ENCODE results near the gene PCLO.
"Not testable (repeated sequence)": the region's sequence is repeated elsewhere in the genome, so short reads cannot be mapped to it uniquely, and the experiment has no call there.

PCLO gene

GRCh38 chr7:83142365-83142764 lies 20.3 kb downstream of the PCLO start:
- no peak for DNase-seq (ENCODE audit: low read depth, low spot score)

GRCh38 chr7:83141927-83142326 lies 20.8 kb downstream of the PCLO start:
- DNase-seq (ENCODE audit: low read depth, low spot score): no peak

- DNase-seq (ENCODE audit: low read depth, low spot score): no peak
Measured at GRCh38 chr7:83130623-83131545, 31.8 kb downstream of the PCLO start.

- no peak for DNase-seq (ENCODE audit: low read depth, low spot score)
Measured at GRCh38 chr7:83130191-83130590, 32.5 kb downstream of the PCLO start.

GRCh38 chr7:83119494-83119893 lies 43.2 kb downstream of the PCLO start:
- no peak for DNase-seq (ENCODE audit: low read depth, low spot score)

- DNase-seq (ENCODE audit: low read depth, low spot score): no peak
Measured at GRCh38 chr7:83119026-83119382, 43.7 kb downstream of the PCLO start.

- no peak for DNase-seq (ENCODE audit: low read depth, low spot score)
Measured at GRCh38 chr7:83118347-83119025, 44.2 kb downstream of the PCLO start.

- DNase-seq (ENCODE audit: low read depth, low spot score): no peak
Measured at GRCh38 chr7:83117466-83117865, 45.2 kb downstream of the PCLO start.

- no peak for DNase-seq (ENCODE audit: low read depth, low spot score)
Measured at GRCh38 chr7:83111391-83111790, 51.3 kb downstream of the PCLO start.

- DNase-seq (ENCODE audit: low read depth, low spot score): no peak
Measured at GRCh38 chr7:83109352-83109751, 53.3 kb downstream of the PCLO start.

- no peak for DNase-seq (ENCODE audit: low read depth, low spot score)
Measured at GRCh38 chr7:83105948-83106347, 56.7 kb downstream of the PCLO start.

- DNase-seq (ENCODE audit: low read depth, low spot score): no peak
Measured at GRCh38 chr7:83105063-83105462, 57.6 kb downstream of the PCLO start.

GRCh38 chr7:83101530-83101929 lies 61.2 kb downstream of the PCLO start:
- no peak for DNase-seq (ENCODE audit: low read depth, low spot score)

- DNase-seq (ENCODE audit: low read depth, low spot score): no peak
Measured at GRCh38 chr7:83096065-83096580, 66.6 kb downstream of the PCLO start.

- no peak for DNase-seq (ENCODE audit: low read depth, low spot score)
Measured at GRCh38 chr7:83085299-83085698, 77.4 kb downstream of the PCLO start.

GRCh38 chr7:83079879-83080278 lies 82.8 kb downstream of the PCLO start:
- DNase-seq (ENCODE audit: low read depth, low spot score): not testable (repeated sequence)

- DNase-seq (ENCODE audit: low read depth, low spot score): no peak
Measured at GRCh38 chr7:83077328-83077727, 85.4 kb downstream of the PCLO start.

GRCh38 chr7:83072576-83073517 lies 89.8 kb downstream of the PCLO start:
- no peak for DNase-seq (ENCODE audit: low read depth, low spot score)

- DNase-seq (ENCODE audit: low read depth, low spot score): no peak
Measured at GRCh38 chr7:83065714-83066113, 97.0 kb downstream of the PCLO start.

GRCh38 chr7:83060218-83060617 lies 102.5 kb downstream of the PCLO start:
- no peak for DNase-seq (ENCODE audit: low read depth, low spot score)

GRCh38 chr7:83058667-83059066 lies 104.0 kb downstream of the PCLO start:
- DNase-seq (ENCODE audit: low read depth, low spot score): no peak

GRCh38 chr7:83055197-83055596 lies 107.5 kb downstream of the PCLO start:
- no peak for DNase-seq (ENCODE audit: low read depth, low spot score)
